GM12891 (cell line): ENCODE results near the gene MATN3.

Source experiments
- DNase-seq: peaks from one replicate; pipeline ENCODE4 v3.0.0; 2011; ENCODE audit warnings: low spot score; ENCODE audit not compliant: insufficient read length
- FAIRE-seq: peaks from 2 replicates; lab custom pipeline; 2011; peaks lifted over from hg19 to GRCh38; lab: Jason Lieb, UNC
- PAX5 ChIP-seq: IDR thresholded peaks from 2 replicates; pipeline ENCODE4 v1.6.1; 2011; ENCODE audit warnings: low read length, moderate library complexity, mild to moderate bottlenecking; ENCODE audit not compliant: insufficient read depth, severe bottlenecking
- POLR2A ChIP-seq: IDR thresholded peaks from 2 replicates; pipeline ENCODE4 v1.6.1; 2011; ENCODE audit warnings: low read depth, low read length, control low read depth
- POLR2AphosphoS5 ChIP-seq: IDR thresholded peaks from 2 replicates; pipeline ENCODE4 v1.6.1; 2011; ENCODE audit warnings: low read depth, low read length, control low read depth
- POU2F2 ChIP-seq: IDR thresholded peaks from 2 replicates; pipeline ENCODE4 v1.6.1; 2011; ENCODE audit warnings: low read depth, mild to moderate bottlenecking, control low read depth, low read length, moderate library complexity
- SPI1 ChIP-seq: IDR thresholded peaks from 2 replicates; pipeline ENCODE4 v1.6.1; 2011; ENCODE audit warnings: low read depth, low read length, control low read depth
- TAF1 ChIP-seq: IDR thresholded peaks from 2 replicates; pipeline ENCODE4 v1.6.1; 2011; ENCODE audit warnings: low read depth, low read length, control low read depth

Gene MATN3

DNA sequence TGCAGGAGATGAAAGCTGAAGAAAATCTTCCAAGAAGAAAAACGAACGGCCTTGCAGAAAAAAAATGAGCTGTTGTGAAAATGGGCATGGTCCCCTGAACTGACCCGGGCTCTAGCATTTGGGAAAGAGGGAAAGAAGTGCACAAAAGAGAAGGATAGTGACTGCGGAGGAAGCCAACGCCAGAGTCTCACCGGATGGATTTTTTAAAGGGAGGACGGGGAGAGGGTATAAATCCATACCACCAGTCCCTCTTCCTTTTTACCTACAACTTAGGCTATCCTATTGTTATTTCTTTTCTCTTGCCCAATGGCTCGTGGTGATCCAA, 23.2 kb downstream of the MATN3 start:
- FAIRE-seq, result peak; percentile 76
- no peak for TF ChIP-seq POLR2AphosphoS5
- TF ChIP-seq TAF1, result no peak
- no peak for TF ChIP-seq POU2F2
- no peak for TF ChIP-seq PAX5
- TF ChIP-seq SPI1, result no peak
- TF ChIP-seq POLR2A, result no peak
- DNase-seq, result no peak

DNA sequence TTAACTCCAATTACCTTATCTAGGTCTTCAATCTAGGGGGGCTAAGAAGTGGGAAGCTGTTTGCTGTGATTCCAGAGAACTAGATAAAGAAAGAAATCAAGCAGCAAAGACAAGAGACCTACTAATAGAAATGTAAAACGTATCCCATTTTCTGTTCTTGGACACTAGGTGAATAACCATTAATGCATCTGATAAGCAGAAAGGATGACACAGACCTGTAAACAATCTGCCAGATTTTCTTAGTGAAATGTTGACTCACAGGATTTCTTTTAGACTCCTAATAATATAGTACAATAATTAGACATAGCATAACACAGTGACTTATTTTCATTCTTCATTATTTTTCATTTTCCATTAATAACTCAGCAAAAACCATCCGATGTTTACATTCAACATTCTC, 23.9 kb downstream of the MATN3 start:
- no peak for DNase-seq
- no peak for FAIRE-seq
- TF ChIP-seq POLR2AphosphoS5 (no peak), SPI1 (no peak), POLR2A (no peak), TAF1 (no peak), PAX5 (no peak), POU2F2 (no peak)

DNA sequence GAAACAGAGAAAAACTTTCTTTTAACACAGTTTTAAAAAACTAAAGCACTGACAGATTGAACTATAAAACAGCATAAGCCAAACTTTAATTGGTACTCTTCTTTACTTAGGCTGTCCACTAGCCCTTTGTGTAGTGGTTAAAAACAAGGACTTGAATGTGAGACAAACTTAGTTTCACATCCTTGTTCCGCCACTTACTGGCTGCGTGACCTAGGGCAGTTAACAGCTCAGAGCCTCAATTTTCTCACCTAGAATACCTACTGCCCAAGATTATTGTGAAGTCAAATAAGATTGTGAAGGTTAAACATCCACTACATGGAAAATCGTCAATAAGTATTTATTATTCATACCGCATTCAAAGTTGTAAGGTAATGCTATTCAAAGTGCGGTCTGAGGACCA, 24.5 kb downstream of the MATN3 start:
- peak; percentile 89 for FAIRE-seq
- TF ChIP-seq POLR2AphosphoS5 (no peak), SPI1 (peak; percentile 93), PAX5 (no peak)
- peak; percentile 17 for DNase-seq

DNA sequence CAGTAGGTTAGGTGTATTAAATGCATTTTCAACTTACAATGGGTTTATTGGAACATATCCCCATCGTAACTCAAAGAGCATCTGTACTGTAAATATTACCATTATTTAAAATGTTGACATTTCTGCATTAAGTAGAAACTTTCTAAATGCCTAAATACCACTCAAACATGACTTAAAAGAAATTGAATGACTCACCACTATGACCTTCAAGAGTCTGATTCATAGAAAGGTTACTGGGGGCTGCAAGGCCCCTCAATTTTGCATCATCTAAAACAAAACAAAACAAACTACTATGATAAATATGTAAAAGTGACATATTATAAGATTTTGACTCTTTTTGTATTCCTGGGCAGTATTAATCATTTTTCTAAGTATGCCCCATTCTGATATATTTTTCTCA, 30.2 kb downstream of the MATN3 start:
- no peak for FAIRE-seq
- no peak for DNase-seq
- no peak for TF ChIP-seq POLR2AphosphoS5
- TF ChIP-seq TAF1, result no peak
- no peak for TF ChIP-seq POLR2A
- TF ChIP-seq POU2F2, result no peak

DNA sequence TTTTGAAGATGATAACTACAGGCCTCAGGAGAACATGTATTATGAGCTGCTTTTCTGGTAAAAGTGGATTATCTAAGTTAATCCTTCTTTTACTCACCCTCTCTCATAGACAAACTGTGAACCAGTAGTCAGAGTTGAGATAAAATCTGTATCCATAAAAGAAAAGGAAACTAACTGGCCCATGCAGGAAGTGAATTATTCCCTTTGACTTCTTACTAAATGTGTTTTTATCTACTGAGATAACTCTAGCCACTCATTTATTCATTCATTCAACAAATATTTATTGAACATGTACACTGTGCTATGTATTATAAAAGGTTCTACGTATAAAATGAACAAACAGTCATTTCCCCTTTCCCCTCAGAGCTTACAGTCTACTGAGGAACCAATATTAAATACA, 32.5 kb downstream of the MATN3 start:
- FAIRE-seq, result no peak
- TF ChIP-seq PAX5 (no peak), POLR2AphosphoS5 (no peak), POU2F2 (no peak), TAF1 (no peak), POLR2A (no peak), SPI1 (no peak)
- no peak for DNase-seq

DNA sequence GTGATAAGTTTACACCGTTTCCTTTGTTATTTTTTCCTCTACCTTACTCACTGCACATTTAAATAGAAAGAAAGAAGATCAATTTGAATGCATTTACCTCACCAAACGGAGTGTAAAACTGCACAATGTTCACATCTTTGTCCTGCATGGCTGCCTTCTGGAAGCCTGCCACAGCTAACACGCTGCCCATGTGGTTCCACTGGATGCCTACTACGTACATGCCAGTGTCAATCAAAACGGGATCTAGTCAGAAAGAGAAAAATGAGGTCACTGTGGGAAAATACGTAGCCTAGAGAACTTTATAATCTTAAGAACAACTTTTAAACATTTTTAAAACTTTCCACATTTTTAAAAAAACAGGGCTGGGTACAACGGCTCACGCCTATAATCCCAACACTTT, 39.0 kb downstream of the MATN3 start:
- no peak for DNase-seq
- TF ChIP-seq POU2F2, result no peak
- TF ChIP-seq TAF1, result no peak
- no peak for TF ChIP-seq SPI1
- no peak for TF ChIP-seq PAX5
- no peak for TF ChIP-seq POLR2AphosphoS5
- no peak for FAIRE-seq

DNA sequence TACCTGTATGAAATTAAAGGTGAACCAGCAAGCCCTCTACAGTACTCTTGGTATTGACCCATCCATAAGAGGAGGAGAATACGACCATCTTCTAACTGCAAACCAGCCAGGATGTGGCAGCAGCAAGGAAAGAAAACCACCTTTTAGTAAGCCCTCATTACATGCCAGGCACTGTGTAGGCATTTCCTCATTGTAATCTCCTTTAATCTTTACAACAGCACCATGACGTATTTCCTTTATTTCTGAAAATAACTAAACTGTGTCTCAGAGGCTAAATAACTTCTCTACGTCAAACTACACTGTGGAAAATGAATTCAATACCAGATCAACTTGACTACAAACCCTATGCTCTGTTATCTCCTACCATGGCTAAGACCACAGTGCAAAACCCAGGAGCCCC, 40.8 kb downstream of the MATN3 start:
- TF ChIP-seq POLR2AphosphoS5 (no peak), POU2F2 (no peak), TAF1 (no peak), POLR2A (no peak), SPI1 (no peak), PAX5 (no peak)
- FAIRE-seq (no peak), DNase-seq (no peak)

DNA sequence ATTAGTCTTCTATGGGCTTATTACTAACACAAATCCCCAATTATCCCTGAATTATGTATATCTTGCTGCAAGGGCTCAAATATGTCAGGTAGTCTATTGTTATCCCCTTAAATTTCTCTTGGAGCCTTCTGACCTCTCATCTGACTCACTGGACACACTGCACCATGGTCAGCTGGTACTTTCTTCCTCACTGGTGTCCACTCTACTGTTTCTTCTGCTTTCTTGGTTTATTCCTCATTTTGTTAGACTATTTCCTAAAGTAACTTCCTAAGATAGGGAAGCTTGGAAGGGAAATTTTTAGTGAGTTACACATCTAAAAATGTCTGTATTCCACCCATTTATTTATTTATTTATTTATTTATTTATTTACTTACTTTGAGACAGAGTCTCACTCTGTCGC, 49.1 kb downstream of the MATN3 start:
- DNase-seq (no peak), FAIRE-seq (no peak)
- no peak for TF ChIP-seq TAF1
- no peak for TF ChIP-seq POU2F2
- no peak for TF ChIP-seq PAX5
- no peak for TF ChIP-seq POLR2AphosphoS5

DNA sequence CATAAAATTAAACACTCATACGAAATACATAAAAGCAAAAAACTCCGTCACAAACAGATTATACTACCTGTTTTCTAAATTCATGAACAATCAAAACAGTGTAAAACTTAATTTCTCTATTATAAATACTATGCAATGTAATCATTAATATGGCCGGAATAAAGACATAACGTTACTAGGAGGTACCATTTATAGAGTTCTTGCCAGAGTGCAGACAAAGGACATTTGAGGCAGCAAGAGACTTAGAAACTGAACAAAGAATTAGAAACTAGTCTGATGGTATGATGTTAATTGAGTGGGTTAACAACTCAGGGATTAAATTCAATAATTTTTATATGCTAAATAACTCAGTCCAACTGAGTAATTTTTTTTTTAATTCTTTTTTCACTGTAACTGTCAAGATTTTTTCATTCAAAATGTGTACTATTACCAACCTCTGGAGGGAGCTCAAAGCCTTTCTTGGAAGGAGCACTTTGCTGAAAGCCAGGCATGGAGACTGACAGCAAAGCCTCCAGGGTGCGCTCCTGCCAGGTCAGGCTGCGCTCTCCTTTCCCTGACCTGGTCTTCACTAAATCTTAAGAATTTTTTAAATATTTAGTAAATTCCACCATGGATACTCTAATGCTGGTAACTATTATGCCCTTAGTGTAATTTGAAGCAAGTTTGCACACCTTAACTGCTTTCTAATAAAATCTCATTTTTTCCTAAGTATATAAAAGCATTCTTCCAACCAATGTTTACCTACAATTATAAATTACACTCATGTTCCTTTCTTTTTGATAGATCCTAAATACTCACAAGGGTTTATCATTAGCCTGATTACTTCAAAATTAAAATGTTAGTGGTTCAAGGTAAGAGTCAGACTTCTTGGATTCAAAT, 56.7 kb downstream of the MATN3 start:
- DNase-seq (peak; percentile 47), FAIRE-seq (peak; percentile 52)
- TF ChIP-seq SPI1 (no peak), TAF1 (no peak), POLR2AphosphoS5 (no peak), POLR2A (no peak), PAX5 (no peak), POU2F2 (no peak)

DNA sequence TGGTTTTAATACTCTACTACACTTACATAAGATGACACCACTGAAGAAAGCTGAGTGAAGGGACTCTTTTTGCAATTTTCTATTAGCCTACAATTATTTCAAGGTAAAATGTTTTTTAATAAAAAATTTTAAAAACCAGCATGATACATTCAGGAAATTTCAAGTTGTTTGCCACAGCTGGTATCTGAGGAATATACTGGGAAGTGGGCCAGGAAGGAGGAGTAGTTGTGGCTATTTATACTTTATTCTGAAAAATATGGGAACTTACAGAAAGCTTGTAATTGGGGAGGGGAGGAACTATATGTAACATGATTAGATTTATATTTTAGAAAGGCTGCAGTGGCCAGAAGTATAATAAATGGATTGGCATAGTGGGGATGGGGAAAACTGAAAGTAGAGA, 63.4 kb downstream of the MATN3 start:
- DNase-seq (no peak), FAIRE-seq (no peak)
- TF ChIP-seq SPI1, result no peak
- no peak for TF ChIP-seq POLR2A
- no peak for TF ChIP-seq PAX5
- TF ChIP-seq POU2F2, result no peak
